ENCODE data around the gene CORO2B.

- no peak for TF ChIP-seq U2AF1 (optimal IDR thresholded peaks at IDR 0.05; ENCODE audit: low read depth, low read length)
- TF ChIP-seq MXI1 (IDR thresholded peaks at IDR 0.05; ENCODE audit: low read depth, low read length): no peak
- TF ChIP-seq XRCC5 (IDR thresholded peaks at IDR 0.05; ENCODE audit: low read depth, low read length): no peak
- no peak for TF ChIP-seq PRDM10 (IDR thresholded peaks at IDR 0.05; ENCODE audit: partially characterized antibody)
- TF ChIP-seq USF2 (CRISPR knock-in tag; IDR thresholded peaks at IDR 0.05): no peak
- TF ChIP-seq POLR2A (conservative IDR thresholded peaks at IDR 0.05): no peak
- TF ChIP-seq ZNF785 (CRISPR knock-in tag; IDR thresholded peaks at IDR 0.05): no peak
- TF ChIP-seq ZBTB33 (CRISPR knock-in tag; IDR thresholded peaks at IDR 0.05): no peak
- no peak for TF ChIP-seq ZNF639 (CRISPR knock-in tag; conservative IDR thresholded peaks at IDR 0.05 in 1 of 2, IDR thresholded peaks at IDR 0.05 in 1 of 2)
- no peak for TF ChIP-seq KAT8 (IDR thresholded peaks at IDR 0.05; ENCODE audit: low read depth)
- no peak for TF ChIP-seq CHD7 (IDR thresholded peaks at IDR 0.05; ENCODE audit: low read depth, low read length)
- no peak for TF ChIP-seq HCFC1 (IDR thresholded peaks at IDR 0.05; ENCODE audit: low read depth, low read length)
Measured at GRCh38 chr15:68578980-68579935, at the start of gene CORO2B.

All from K562 (cell line).